Hematopoietic multipotent progenitor cell treated with erythropoietin and hydrocortisone succinate and interleukin-3 and kit ligand, for 6 days (in vitro differentiated cells): ENCODE results near the gene PTPN1.
"Not testable (repeated sequence)": the region's sequence is repeated elsewhere in the genome, so short reads cannot be mapped to it uniquely, and the experiment has no call there.

Experiments
- DNase-seq: peaks from one replicate; pipeline ENCODE4 v3.0.0-alpha.2; 2015

Gene PTPN1

DNA sequence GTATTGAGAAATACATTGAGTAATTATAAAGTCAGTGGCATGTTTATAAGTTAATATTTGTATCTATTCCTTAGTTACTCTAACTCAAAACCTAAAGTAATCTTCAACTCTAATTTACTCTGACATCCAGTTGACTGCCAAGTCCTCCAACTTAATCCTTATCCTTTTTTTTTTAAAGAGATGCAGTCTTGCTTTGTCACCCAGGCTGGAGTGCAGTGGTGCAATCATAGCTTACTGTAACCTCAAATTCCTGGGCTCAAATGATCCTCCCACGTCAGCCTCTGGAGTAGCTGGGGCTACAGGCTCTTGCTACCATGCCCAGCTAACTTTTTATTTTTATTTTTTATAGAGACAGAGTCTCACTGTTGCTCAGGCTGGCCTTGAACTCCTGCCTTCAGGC, 24.4 kb downstream of the PTPN1 start:
- DNase-seq: no peak

DNA sequence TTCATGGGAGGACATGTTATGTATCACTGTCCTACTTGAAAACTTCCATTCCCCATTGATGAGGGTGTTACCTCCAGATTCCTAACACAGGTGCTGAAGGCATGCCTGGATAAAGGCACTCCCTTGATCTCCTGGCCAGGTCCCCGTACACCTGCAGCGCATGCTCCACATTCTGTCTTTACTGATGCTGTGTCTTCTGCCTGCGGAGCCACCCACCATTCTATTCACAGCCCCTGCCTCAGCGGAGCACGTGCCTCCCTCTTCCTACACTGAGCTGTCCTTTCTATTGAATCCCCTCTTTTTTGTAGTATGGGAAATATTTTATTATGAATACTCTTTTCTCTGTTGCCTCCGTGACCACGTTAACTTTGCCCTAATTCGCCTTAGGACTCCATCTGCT, 25.0 kb downstream of the PTPN1 start:
- DNase-seq: no peak

DNA sequence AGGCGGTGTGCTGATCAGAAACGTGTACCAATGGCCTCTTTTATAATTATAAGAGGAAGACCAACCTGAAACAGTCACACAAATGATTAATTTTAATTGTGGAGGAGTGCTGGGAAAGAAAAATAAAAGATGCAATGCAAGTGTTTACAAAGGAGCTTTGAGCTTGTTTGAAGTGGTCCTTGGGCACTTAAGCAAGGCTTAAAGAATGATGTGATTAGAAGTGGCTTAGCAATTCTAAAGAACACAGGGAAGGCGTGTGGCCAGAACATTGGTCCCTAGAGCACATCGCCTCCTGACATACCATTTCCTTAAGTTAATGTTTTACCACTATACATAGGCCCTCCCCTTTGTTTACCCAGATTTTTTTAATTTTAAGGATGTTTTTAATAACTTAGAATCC, 26.1 kb downstream of the PTPN1 start:
- no peak for DNase-seq

DNA sequence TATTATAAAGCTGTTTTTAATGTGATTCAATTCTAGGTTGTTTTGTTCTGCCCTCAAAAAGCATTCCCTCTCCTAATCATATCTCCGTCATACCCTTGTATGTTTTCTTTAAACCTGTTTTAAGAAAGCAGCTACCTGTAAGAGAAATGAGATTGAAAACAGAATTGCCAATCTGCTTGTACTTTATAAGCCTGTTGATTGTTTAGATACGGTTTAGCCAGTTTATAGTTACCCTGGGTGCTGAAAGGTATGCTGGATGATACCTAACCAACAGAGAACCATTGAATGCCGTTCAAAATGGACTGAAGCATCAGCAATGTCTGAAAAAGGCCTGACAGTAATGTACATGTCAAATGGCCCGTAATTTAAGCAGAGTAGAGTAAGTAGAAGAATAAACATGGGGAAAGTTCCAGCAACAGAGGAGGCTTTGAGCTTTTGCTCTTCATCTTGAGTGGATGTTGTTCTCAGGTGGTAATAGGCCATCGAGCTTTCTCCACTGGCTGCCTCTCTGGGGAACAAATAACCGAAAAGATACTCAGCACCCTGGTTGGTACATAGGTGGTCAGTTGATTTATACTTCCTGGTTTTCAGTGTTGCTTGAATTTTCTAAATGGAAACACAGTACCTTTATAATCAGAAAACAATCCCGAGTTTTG, 27.5 kb downstream of the PTPN1 start:
- no peak for DNase-seq

DNA sequence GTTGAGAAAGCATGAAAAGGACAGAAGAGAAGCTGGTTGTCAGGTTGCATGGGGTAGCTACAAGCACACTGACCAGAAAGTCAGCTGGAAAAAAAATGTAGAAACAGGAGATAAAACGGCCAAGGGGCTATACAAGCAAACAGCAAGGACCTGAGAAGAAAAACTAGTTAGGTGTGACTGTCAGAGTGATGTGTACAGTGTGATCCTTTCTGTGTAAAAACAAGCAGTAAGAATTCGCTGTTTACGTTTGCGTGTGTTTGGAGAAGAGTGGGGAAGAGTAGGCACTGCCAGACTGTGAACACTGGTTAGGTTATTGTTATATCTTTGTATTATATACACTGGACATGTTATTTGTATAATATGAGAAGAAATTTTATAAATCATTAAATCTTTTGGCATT, 28.1 kb downstream of the PTPN1 start:
- no peak for DNase-seq

DNA sequence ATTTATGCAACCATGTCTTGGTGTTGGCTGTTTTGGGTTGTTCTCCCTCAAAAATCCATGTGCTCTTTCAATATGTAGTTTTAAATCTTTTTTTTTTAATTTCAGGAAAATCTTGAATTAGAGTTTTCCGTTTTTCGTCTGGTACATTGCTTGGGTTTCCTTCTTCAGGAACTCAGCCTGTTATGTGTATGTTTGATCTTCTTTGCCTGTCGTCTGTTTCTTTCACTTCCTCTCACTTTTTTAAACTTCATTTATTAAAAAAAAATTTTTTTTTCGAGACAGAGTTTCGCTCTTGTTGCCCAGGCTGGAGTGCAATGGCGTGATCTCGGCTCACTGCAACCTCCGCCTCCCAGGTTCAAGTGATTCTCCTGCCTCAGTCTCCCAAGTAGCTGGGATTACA, 29.6 kb downstream of the PTPN1 start:
- not testable (repeated sequence) for DNase-seq

DNA sequence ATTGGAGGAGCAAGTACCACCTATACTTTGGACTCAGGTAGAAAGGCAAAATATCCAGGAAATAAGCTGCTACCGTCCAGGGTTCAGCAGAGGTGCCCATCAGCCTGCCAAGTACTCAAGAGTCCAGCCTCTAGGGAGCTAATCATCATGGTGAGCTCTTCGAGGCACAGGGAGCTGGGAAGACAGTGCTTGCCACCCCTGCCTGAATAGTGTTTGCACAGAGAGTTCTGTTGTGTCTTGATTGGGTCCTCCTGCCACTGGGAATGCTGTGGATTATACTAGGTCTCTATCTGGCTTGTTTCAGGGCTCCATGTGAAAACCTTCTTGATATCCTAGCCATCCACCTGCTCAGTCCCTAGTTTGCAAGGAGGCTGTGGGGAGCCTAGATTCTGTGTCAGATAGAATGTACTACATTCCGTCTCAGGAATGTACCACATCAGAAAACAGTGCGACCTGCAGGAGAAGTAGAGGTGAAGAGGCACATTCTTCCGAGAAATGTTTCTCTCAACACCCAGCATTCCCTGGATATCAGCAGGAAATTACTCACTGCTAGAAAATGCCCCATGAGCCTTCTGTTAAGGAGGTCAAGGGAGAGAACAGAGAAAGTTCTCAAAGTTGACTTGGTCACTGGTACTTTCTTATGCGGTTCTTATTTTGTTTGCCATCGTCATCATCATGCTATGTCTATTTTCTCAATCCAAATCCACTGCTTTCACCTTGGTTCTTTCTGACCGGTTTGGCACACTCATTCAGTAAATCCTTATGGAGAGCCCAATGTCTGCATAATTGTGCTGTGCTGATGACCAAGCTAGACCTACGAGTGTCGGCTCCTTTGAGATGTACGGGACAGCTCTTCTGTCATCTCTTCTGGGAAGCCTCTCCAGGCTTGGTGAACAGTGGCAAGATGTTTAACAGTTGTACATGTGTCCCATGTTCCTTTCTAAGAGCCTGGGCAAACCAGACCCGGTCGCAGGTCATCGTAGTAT, 30.7 kb downstream of the PTPN1 start:
- DNase-seq: no peak

DNA sequence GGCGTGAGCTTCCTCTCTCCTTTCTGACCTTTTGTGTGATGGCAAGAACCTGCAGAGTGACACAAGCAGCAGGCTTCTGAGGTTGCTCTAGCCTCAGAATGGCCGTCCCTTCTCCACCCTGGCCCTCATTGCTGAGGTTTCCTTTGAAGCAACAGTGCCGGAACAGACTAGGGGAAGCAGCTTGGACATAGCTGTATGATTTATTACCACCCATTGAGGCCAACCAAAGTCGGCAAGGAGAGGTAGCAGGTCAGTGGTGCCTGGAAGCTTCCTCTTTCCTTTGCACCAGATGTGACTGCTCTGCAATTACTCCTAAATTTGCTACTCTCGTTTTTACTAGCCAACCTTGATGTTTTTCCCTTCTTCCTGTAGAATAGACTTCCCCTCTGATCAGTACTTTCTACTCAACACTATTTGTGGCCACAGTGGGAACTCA, 31.4 kb downstream of the PTPN1 start:
- DNase-seq: peak; percentile 64

DNA sequence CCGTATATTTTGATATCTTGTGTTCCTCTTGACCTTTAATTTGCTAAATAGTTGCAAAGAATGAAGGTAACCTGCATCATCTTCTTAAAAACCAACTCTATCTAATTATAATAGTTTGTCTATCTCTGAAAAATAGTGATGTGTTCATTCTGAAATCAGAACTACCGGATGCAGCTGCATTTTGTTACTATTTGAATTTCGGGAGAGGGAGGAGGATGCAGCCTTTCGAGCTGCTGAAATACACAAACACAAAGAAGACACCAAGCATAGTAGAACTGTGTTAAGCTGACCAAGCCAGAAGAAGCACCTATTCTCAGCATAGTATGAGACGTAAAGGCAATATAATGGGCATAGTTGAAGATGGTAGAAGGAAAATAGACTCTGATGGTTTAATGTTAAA, 33.1 kb downstream of the PTPN1 start:
- no peak for DNase-seq

DNA sequence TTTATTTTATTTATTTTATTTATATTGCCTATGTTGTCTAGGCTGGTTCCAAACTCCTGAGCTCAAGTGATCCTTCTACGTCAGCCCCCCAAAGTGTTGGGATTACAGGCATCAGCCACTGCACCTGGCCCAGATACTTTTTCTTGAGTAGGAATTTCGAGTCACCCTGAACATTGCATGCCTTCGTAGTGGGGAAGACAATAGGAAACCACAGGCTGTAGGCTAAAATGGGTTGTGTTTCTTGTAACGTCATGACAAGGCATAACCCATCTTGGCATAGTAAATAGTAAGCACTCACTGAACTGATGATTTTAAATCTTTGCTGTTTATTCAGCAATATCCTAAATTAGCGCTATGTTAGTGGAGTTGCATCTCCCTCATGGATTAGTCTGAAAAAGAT, 34.9 kb downstream of the PTPN1 start:
- DNase-seq: no peak

DNA sequence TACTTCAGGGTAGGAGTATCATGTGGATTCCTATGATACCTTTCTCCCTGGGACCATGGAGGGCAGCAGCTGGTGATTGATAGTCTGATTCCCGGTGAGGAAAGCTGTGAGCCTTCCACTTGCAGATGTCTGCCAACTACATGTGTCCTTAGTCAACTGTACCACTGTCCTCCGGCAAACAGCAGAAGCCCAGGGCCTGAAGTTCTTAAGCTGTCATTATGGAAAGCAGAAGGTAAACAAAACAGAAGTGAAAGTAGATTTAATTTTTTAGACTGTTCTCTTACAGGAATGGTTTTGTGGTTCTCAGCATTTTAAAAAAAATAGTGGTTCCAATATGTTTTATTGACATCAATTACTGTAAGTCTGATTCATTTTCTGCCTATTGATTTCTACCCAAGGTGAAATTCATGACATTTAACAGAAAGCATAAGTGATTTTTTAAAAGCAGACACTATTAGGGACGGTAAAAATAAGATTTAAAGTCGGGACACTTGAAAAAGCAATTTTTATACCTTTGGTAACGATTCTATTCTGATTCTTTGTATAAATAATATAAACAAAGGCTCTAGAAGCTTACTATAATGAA, 36.6 kb downstream of the PTPN1 start:
- DNase-seq: no peak

DNA sequence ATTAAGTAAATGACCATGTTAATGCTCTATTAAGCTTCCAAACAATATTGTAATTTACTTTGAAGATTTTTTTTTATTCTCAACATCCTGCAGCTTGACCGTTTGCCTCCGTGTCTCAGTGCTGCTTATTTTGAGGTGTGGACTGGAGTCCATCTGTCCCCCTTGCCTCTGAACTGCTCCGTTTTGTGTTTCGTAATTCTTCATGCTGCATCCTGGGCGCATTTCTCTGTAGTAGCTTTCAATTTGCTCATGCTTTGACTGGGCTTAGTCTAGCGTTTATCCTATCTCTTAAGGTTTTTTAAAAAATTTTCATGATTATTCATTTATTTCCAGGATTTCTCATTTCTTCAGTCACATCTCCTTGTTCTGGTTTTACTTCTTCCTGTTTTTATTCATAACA, 37.8 kb downstream of the PTPN1 start:
- no peak for DNase-seq

DNA sequence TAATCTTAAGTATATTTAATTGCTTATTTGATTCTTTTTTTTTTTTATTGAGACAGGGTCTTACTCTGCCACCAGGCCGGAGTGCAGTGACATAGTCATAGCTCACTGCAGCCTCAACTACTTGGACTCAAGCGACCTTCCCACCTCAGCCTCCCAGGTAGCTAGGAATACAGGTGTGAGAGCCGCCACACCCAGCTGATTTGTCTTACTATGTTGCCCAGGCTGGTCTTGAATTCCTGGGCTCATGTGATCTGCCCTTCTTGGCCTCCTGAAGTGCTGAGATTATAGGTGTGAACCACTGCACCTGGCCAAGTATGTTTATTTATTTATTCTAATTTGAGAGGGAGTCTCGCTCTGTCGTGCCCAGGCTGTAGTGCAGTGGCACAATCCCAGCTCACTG, 38.2 kb downstream of the PTPN1 start:
- no peak for DNase-seq

DNA sequence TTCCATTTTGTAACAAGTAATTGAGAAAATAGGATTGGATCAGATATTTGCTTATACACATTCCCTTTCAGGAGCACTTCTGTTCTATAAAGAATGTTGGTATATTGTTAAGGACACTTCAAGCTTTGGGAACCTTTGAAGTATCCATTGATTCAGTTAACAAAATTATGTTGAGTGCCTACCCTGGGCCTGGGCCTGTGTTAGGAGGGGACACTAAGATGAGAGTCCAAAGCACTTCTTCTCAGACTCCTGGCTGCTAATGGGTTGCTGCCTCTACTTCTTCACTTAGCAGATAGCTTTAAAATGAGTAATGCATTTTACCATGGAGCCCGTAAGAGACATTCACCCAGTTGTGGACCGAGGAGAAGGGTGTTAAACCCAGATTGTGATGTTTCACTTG, 40.3 kb downstream of the PTPN1 start:
- no peak for DNase-seq

DNA sequence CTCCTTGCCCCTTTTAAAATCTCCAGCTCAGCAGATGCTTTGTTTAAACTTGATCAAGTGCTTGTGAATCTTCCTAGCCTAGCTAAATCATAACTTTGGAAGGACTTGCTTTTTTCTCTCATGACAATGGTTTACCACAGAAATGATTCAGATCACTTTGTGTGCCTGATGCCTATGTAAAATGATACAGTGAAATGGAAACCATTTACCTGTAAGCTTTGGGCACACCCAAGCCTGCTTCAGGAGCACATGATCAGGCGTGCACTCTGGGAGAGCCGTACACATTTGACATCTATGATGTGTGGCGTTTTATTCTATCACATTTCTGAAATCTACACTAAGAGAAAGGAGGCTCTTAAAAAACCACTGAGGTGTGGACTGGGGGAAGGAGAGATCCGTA, 41.1 kb downstream of the PTPN1 start:
- DNase-seq: no peak

DNA sequence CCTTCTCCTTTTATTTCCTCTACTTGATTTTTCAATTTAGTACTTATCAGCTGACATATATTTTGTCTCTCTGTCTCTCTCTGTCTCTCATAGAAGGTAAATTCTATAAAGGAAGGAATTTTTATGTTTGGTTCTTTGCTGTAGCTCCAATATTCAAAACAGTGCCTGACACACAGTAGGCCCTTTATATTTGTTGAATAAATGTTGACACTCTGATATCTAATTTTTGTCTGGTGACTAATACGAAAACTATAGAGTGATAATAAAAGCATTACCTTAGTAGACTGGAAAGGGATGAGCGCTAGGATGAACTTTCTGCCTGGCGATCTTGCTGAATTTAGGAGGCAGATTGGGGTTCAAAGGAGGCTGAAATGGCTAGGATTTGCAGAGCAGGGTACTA, 42.8 kb downstream of the PTPN1 start:
- no peak for DNase-seq

DNA sequence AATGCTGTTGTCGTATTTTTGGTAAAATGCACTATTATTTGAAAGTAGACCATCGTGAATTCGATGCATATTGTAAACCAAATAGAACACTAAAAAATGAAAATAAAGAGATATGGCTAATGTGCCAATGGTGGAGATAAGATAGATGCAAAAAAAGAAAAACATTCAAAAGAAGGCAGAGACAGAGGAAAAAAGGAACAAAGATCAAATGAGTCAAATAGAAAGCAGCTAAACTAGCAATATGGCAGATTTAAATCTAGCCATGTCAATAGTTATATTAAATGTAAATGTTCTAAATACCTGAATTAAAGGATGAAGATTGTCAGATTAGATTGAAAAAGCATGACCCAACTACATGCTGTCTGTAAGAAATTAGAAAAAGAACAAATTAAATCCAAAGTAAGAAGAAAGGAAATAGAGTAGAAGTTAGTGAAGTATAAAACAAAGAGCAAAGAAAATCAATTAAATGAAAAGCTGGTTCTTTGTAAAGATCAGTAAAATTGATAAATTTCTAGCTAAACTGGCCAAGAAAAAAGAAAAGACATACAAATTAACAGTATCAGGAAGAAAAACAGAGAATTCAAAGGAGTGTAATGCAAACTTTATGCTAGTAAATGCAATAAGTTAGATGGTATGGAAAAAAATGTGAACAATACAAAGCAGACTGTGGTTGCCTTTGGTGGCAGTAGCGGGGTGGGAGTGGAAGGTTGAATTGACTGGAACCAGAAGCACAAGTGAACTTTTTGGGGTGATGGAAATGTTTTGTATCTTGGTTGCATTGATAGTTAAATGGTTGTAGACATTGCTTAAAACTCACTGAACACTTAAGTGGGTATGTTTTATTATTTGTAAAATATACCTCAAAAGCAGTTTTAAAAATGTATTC, 44.8 kb downstream of the PTPN1 start:
- peak; percentile 36 for DNase-seq

DNA sequence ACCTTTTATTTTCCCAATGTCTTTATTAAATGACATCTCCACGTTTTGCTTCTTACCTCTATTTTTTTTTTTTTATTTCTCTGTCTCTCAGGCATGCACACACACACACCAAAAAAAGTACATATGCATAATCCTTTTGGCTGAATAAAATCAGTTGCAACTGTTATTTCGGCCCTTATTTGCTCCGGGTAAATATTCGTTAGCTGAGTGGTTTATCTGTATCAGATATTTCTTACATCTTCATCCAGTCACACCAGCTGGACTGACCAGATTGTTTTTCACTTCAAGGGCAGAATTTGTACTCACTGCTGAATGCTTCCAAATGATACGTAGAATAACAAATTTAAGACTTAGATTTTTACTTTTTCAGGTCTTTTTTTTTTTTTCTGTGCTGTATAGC, 45.5 kb downstream of the PTPN1 start:
- DNase-seq: peak; percentile 44

DNA sequence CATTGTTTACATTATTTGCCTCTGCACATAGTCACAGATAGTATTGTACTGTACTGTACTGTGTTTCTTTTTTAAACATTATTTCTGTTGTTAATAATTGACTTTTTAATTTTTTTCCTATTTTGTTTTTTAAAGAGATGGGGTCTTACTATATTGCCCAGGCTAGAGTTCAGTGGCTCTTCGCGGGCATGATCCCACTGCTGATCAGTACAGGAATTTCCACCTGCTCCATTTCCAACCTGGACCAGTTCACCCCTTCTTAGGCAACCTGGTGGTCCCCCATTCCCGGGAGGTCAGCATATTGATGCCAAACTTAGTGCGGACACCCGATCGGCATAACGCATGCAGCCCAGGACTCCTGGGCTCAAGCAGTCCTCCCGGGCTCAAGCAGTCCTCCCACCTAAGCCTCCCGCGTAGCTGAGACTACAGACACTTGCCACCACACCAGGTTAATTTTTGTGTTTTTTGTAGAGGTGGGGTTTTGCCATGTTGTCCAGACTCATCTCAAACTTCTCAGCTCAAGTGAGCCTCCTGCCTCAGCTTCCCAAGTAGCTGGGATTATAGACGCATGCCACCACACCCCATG, 47.5 kb downstream of the PTPN1 start:
- no peak for DNase-seq

DNA sequence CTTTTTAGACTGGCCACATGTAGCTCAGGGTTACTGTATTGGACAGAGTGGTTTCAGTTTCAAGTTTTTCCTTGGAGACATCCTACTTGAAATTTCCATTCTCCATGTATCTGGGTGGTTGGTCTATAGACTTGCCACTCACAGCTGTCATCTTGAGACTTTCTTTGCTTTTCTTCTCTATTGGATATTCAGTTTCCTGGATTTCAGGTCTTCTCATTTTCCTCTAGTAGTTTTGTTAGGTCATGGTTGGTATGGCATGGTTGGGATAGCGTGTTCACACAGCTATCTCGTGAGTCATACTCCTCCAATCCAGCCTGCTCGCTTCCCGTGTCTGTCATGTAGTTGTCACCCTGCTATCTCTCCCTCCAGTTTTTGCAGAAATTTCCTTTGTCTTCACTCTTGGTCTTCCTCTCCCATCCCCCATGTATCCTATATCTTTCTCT, 48.3 kb downstream of the PTPN1 start:
- peak; percentile 59 for DNase-seq

DNA sequence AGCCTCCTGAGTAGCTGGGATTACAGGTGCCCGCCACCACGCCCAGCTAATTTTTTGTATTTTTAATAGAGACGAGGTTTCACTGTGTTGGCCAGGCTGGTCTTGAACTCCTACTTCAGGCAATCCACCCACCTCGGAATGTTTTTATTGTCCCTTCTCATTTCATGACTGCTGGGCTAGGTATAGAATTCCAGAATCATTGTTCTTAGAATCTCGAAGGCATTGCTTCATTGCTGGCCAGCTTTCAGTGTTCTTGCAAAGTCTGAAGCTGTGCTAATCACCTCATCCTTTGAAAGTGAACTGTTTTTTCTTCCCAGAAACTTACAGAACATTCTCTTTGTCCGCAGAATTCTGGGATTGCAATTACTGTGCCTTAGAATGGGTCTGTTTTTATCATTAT, 49.0 kb downstream of the PTPN1 start:
- no peak for DNase-seq

DNA sequence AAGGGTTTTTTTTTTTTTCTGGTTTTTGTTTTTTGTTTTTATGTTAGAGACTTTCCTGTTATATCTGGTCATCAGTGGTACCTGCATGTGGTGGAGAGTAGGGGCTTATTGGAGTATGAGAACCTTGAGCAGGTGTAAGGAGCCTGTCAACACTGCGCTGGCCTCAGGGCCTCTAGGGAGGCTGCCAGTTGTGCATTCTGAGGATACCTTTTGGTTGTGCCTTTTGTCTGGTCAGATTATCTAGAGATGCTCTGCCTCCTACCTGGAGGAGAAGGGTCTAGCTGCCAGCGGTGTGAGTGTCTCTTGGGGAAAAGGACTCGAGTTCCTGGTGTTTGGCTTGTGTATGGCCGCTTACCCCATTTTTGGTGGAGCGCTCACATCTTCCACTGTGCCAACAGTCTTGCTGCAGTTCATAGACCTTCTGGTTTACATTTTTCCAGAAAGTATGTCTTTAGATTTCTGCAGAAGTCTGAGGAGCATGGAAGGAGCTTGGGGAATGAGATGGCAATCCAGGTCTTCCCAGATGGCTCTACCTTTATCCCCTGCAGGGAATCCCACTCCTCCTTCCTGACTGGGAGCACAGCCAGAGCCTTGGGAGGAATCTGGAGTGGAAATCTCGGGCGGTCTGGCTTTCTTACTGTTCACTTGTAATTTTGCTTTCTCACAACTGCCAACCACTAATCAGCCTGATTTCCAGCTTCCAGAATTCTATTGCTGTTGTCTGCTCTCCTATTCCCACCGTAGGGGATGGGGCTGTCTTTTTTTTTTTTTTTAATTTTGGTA, 49.9 kb downstream of the PTPN1 start:
- no peak for DNase-seq
